HG03066 (cell line): ENCODE data around the gene USP32.

Experiments
- ATAC-seq: cut with Tn5 transposase; IDR thresholded peaks from one replicate; pipeline ENCODE4 v1.9.1; 2021; ENCODE audit warnings: low read depth; ENCODE audit not compliant: unreplicated experiment

Gene USP32

DNA sequence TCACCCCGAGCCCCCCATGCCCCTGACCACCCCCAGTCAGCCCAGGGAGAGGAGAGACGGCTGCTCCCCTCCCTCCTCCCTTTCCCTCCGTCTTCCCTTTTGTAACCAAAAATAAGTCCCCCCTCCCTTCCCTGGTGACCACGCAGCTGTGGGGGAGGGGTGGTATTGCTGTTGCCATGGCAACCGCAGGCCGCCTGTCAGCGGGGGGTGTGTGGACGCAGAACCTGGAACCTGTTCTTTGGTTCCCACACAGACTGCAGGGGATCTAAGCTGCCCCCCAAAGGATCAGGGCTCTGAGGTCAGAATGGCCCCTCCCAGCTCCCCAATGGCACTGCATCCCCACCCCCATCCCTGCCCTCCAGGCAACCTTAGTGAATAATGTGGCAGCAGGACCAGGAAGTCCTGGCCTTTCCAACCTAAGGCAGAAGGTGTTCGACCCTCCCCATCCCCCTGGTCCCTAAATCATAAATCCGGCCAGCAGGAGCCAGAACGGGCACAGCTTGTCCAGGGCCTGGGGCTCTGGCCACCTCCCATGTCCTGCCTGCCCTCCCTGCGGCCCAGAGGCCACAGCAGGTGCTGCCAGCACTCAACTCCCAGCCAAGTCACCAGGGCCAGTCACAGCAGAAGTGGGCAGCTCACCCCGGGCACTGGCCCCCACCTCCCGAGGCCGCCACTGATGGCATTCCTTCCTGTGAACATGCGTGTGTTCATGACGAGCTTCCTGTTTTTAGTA, 230.2 kb downstream of the USP32 start:
- no peak for ATAC-seq

DNA sequence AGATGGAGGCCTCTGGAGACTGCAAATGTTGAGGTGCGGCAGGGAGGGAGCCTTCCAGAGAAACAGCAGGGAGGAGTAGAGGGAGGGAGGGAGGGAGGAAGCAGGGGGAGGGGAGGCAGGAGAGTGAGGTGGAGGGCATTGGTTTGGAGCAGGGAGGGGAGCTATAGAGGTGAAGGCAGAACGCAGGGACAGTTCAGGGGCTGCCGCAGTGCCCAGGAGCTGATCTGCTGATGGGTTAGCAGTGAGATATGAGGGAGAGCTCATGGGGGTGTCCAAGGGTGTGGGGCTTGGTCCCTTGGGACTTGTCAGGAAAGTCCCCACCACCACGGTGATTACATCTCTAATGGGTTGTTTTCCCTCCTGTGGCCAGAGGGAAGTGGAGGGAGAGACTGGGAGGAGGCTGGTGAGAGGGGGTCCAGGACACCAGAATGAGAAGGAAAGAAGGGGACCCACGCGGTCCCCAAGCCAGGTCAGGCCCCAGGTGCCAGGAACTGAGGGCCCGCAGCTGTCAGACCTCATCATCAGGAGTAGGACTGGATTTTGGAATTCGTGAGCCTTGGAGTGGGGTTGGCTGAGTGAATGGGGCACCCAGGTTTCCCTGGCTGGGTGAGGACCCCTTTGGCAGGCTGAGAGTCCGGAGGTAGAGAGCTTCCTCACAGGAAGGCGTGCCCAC, 231.0 kb downstream of the USP32 start:
- no peak for ATAC-seq

DNA sequence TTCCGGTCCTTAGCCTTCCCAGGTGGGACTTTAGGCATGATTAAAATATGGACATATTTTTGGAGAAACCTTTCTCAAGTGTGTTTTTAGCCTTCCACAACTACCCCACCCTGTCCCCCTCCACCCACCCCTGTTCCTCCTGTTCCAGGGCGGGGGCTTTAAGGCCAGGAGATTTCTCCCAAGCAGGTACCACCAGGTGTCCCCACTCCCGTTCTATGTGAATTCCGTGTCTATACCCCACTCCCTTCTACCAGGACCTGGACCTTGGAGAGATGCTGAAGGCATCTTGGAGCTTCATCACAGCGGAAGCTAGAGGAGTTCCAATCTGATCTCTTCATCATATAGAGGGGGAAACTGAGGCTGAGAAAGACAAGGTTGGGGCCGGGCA, 232.5 kb downstream of the USP32 start:
- no peak for ATAC-seq

DNA sequence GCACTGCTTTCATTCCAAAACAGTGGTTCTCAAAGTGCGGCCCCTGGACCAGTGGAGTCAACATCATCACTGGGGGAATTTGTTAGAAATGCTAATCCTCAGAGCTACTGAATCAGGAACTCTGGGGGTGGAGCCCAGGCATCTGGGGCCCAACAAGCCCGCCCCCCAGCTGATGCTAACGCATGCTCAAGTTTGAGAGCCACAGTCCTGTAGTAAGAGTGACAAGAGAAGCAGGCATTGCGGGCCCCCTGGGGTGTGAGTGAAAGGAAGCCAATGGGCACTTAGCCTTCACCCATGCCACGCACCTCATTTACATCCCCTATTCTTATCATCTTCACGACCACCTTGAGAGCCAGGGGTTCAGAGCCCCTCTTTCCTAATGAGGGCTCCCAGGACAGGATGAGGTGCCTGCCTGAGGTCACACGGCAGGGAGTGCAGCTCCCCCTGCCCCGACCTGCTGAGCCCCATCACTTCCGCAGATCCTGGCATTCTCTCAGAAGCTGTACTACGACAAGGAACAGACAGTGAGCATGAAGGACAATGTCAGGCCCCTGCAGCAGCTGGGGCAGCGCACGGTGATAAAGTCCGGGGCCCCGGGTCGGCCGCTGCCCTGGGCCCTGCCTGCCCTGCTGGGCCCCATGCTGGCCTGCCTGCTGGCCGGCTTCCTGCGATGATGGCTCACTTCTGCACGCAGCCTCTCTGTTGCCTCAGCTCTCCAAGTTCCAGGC, 233.0 kb downstream of the USP32 start:
- no peak for ATAC-seq

DNA sequence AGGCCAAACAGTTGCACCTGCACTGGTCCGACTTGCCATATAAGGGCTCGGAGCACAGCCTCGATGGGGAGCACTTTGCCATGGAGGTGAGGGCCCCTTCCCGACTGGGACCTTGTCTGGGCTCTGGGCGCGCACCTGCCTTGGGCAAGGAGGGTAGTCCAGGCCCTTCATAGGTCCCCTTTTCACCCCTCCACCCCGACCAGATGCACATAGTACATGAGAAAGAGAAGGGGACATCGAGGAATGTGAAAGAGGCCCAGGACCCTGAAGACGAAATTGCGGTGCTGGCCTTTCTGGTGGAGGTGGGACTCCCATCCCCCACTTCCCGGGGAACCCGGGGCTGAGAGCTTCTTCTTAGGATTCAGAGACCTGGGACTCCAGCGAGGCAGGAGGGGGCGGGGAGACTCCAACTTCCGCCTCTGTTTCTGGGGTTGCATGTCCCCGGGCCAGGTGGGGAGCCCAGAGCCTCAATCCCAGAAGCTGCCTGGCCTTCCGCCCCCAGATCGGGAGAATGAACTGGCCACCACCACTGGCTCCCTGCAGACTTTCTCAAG, 234.4 kb downstream of the USP32 start:
- no peak for ATAC-seq

DNA sequence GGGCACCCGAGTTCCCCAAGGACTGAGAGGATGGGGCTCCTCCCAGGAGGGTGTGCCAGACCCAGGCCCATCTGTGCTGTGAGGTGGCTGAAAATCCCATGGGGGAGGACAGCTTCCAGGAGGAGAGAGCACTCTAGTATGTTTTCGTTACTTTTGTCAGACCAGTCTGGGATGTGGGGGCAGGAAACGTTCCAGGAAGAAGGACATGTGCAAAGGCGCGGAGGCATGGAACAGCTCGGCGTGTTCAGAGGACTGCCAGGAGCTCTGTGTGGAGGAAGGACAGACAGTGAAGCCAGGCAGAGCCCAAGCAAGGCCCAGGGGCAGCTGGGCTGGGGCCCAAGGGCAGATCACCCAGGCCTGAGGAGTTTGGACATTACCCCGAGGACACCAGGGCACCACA, 235.2 kb downstream of the USP32 start:
- ATAC-seq: no peak

DNA sequence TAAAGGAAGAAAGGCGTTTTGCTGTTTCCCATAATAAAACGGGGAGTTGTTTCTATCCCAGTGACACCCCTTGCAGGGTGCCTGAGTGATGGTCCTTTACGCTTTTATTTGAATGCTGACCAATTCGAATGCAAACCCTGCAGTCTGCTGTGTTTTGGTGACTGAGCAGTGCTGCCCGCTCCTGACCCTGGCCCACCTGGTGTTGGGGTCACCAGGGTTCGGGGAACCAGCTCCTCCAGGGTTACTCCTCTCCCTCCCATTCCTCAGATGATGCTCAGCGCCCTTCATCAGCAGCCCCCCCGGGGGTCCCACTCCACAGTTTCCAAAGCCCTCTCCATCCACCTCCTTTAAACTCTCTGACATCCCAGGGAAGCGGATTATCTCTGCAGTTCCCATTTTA, 236.1 kb downstream of the USP32 start:
- ATAC-seq: no peak

DNA sequence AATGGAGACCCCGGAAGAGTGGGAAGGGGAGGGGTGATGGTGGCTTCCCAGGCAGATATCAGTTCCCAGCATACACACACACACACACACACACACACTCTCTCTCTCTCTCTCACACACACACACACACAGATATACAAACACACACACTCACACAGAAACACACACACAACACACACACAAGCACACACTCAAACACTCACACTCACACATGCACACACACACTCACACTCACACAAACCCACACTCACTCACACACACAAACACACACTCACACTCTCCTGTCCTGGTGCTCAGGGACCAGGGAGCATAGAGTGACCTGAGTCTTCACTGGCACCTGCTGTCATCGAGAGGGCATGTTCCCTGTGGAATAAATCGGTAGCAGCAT, 236.5 kb downstream of the USP32 start:
- no peak for ATAC-seq

DNA sequence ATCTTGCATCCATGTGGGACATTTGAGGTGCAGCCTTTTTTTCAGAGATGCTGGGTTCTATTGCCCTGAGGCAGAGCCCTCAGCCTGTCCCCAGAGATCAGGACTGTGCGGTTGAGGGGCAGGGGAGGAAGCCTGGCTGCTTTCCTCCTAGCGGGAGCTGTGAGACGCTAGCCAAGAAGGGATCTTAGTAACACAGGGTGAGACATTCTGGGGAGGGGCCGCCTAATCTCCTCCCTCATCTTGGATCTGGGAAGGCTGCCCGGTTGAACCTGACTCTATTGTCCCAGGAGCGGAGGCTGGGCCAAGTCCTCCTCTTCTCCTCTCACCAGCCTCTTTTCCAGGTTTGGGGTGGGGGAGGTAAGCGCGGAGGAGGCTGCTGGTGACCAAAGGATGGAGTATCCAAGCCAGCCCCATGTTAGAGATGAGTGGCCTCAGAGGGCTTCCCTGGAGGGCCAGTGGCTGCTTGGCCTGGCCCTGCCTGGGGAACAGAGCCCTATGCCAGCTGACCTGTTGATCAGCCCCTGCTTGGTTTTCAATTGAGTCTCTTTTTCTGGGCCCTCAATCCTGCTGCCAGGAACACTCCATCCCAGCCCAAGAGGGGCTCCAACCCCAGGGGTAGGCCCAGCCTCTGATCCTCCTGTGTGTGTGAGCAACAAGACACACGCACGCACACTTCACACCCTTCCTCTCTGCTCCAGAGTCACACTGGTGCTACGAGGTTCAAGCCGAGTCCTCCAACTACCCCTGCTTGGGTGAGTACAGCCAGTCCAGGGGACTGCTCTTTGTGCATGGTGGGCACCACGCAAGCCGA, 237.1 kb downstream of the USP32 start:
- no peak for ATAC-seq

DNA sequence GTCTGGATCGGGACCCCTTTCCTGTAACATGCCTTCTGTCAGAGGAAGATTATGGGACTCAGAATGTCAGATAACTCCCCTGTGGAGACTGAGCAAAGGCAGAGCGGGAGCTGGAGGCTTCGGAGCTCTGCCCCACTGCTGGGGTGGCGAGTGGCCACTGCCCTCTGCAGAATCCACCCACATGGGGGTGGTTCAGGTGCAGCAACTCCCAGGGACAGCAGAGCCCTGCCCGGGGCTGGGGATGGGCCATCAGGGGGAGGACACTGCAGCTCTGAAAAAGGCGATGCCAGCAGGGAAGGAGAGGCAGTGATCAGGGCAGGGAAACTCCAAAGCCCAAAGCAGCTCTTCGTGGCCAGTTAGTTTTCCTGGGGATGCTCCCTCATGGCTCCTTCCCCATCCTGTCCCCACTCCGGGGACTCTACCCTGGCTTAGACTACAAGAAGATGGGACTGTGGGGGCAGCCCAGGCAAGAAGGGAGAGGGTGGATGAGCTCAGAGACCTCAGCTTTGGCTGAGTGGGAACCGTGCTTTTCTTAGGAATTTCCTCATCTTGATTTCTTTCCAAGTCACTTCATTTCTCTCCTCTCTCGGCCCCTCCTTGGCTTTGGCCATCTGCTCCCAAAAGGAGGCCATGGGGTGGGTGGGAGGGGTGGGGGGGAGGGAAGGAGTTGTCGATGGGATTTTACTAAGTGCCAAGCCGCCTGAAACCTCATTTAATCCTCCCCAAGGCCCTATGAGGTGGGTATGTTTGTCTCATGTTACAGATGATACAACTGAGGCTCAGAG, 238.1 kb downstream of the USP32 start:
- no peak for ATAC-seq

DNA sequence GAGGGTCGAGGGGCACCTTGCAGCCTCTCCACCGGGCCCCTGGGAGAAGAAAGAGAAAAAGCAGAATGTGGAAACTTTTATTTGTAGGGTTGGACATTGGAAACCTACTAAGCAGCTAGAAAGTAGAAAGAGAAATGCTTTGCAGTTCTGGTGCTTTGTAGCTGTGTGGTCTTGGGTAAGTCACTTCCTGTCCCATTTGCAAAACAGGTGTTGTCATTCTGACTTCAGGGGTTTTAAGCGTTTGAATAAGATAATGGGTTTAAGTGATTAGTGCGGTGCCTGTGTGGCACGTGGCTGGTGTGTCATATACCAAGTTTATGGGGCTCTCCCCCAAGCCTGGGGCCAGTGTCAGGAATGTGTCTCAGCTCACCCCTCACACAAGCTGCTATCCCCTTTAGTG, 240.6 kb downstream of the USP32 start:
- no peak for ATAC-seq

DNA sequence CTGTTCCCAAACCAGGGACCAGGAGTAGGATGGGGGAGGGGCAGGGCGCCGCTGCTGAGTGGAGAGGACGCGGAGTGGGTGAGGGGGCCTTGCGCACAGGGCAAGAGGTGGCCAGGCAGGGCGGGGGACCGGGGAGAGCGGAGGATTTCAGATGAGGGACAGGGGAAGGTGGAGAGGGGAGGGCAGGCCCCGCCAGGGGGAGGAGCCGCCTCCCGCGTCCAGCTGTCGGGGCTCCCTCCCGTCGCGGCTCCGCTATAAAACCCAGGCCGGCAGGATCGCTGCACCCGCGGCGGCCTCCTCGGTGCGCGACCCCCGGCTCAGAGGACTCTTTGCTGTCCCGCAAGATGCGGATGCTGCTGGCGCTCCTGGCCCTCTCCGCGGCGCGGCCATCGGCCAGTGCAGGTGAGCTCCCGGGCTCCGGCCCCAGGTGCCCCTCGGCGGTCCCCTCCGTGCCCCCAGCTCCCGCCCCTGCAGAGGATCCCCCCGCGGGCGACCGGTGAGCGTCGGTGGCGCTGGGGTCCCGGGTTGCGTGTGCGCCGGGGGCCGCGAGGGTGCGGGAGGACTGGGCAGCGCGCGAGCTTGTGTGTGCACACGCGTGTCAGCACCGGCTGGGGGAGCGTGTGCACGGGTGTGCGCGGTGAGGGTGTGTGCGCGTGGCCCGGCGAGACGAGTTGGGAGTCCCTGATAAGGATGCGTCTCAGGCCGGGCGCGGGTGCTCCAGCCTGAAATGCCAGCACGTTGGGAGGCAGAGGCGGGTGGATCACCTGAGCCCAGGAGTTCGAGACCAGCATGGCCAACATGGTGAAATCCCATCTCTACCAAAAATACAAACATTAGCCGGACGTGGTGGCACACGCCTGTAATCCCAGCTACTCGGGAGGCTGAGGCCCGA, 242.0 kb downstream of the USP32 start, which contains the start of gene CA4:
TSS of gene CA4 (plus strand) at position 283 of the 892 bp plus-strand sequence. CDS start at position 345, 62 bp downstream.
- ATAC-seq: no peak

DNA sequence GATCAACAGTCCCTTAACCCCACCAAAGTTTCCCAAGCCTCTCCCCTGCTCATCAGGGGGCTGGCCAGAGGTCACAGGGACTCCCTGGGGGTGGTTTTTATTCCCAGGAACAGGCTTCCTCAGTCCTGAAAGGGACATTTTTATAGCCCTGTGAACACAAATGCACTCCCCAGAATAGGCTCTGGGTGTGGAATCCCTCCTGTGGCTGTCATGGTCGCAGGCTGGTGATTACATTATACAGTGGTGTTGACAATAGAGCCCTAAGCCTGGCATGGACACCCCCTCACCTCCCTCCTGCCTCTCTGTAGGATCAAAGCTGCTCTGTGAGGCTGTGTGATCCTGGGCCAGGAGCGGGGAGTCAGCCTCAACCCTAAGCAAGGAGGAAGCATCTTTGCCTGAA, 243.6 kb downstream of the USP32 start:
- ATAC-seq: no peak

DNA sequence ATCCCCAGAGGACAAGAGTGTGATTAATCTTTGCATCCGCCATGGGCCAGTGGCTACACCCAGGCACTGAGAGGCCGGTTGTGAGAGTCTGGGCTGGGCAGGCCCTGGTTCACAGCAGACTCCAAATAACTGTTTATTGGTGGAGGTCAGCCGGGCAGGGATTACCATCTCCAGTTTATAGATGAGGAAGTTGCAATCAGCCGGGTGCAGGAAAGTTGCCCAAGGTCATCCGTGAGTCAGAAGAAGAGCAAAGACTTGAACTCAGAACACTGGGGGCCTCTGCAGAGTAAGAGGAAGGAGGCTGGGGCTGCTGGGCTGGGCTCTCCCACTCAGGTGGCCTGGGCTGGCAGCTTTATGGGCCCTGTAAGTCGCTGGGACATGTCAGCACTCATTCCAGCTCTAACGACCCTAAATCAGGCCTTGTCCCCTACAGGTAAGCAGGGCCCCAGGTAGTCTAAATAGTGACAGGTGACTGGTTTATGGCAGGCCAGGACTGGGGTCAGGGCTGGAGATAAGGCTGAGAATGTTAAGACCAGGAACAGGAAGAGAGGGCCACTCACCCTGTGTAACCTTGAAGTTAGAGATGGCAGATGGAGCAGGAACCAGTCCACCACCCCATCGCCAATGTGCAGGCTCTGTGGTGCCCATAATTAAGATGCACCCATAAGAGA, 244.2 kb downstream of the USP32 start:
- ATAC-seq: no peak

DNA sequence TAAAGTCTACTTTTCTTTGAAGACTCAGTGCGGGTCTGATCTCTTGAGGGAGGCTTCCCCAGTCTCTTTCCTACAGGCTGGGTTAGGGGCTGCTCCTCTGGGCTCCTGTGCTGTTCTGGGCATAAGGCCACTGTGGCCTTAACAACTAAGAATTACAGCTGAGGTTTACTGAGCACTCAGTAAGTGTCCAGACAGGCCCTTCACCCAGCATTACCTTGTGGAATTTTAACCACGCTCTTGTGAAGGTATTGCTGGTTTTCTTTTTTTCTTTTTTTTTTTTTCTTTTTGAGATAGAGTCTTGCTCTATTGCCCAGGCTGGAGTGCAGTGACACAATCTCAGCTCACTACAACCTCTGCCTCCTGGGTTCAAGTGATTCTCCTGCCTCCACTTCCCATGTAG, 245.7 kb downstream of the USP32 start:
- ATAC-seq: no peak

DNA sequence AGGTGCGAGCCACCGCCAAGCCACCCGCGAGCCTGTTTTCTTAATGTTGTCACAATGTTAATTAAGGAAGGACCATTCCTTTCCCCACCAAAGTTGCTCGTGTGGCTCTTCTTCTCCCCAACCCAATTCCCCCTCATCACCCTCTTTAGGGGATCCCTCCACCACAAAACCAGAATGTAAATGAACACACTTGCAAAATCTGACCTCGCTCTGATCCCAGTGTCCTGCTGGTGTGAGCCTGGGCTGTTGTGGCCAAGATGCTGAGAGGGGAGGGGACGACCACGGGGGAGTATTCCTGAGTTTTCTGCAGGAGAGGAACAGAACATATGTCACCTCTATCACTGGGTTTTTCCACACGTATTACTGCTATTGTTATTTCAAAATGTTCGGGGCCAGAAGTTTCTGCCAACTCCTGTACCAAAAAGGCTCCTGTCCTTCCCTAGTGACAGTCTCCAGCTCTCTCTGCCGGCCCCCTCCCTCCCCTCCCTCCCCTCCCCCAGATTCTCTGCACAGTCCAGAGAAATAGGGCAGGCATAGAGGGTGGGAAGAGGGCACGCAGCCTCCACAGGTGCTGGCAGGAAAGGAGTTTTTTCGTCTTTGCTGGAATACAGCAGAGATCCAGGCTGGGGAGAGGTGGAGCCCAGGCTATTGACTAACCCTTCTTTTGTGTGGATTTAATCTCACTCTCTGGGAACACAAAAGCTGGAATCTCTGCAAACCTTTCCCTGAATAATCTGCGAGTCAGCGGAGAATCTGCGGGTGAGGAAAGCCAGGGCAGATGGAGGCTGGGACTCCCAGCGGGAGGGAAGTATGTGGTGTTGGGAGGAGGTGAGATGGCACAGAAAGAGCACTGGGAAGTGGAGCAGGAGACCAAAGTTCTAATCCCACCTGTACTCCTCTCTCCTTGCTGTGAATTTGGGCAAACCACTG, 246.7 kb downstream of the USP32 start:
- no peak for ATAC-seq

DNA sequence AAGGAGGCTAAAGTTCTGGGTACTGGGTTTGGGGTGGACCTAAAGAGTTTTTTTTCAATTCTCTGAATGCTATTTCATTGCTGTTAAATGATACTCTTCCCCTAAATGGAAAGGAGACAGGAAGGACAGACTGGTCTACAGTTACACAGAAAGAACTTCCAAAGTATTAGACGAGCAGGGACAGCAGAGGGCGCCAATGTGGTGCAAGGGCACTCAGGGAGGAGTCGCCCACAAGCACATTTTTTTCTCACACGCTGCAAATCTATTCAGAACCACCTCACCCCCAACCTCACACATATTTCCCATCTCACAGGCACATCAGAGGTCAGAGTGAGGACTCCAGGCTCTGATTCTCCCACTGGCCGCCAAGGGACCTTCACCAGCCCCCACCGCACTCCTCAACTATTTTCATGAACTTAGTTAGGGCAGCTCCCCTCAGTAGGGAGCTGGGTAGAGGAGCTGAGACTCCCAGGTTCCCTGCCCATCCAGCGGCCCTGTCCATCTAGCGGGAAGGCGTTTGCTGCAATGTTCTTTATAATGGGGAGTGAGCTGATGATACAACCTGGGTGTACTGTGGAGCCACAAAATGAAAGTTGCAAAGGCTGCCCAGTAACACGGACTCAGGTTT, 248.9 kb downstream of the USP32 start:
- ATAC-seq: no peak
